NB4 (cell line): ENCODE results near the gene AP1G1.

ENCODE experiments used
- CTCF ChIP-seq: IDR thresholded peaks from one replicate; pipeline ENCODE4 v1.5.1; 2012; ENCODE audit warnings: low read depth, low read length
- MYC ChIP-seq: IDR thresholded peaks from 2 replicates; pipeline ENCODE4 v1.6.1; 2011; ENCODE audit warnings: low read depth, low read length
- POLR2A ChIP-seq: IDR thresholded peaks from 2 replicates; pipeline ENCODE4 v1.6.1; 2011; ENCODE audit warnings: mild to moderate bottlenecking; ENCODE audit not compliant: insufficient read length; ENCODE audit errors: extremely low read depth

DNA sequence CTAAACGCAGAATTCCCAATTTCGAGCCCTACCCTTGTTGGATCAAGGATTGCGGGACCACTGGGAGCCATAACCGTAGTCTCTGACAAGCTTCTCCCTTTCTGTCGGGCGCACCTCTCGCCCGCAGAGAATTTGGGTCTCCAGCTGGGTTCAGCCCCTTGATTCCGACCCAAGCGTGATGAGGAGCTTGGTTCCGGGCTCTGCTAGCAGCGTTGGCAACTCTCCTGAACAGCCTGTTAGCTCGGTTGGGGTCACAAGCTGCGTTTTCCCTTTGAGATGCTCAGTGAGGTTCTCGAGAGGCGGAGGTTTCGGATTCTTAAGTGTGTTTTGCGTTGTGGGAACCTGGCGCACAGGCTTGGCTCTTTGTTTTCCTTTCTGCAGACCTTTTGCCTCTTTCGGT, 37.8 kb upstream of the AP1G1 start:
- TF ChIP-seq MYC: no peak
- no peak for TF ChIP-seq POLR2A
- no peak for TF ChIP-seq CTCF
